Activated naive CD4-positive, alpha-beta T cell treated with anti-CD3 and anti-CD28 coated beads for 36 hours (primary cell): ENCODE results near the gene RALA. TPM values are rescaled to one million over a fixed set of nuclear protein-coding genes. Genes with fewer than 3 reads are reported as not detected.

ENCODE experiments used
- CTCF ChIA-PET: fragments of 350-600 bp; sonication (Branson Sonifier 250); formaldehyde crosslinking; loops from one replicate; lab custom pipeline; 2021; ENCODE audit warnings: antibody characterized with exemption; lab: Charles Lee
- DNase-seq: peaks from one replicate; pipeline ENCODE4 v3.0.0-alpha.2; 2020
- H3K27ac Mint-ChIP-seq: one replicate; pipeline ENCODE4 v1.8.0; 2021; ENCODE audit warnings: mild to moderate bottlenecking, mixed read lengths
- H3K27me3 Mint-ChIP-seq: one replicate; pipeline ENCODE4 v1.8.0; 2021; ENCODE audit warnings: low read depth, mixed read lengths
- H3K36me3 Mint-ChIP-seq: one replicate; pipeline ENCODE4 v1.8.0; 2021; ENCODE audit warnings: low read depth, mixed read lengths
- H3K4me1 Mint-ChIP-seq: one replicate; pipeline ENCODE4 v1.8.0; 2021; ENCODE audit warnings: low read depth, mixed read lengths
- H3K4me3 Mint-ChIP-seq: one replicate; pipeline ENCODE4 v1.8.0; 2021; ENCODE audit warnings: mild to moderate bottlenecking, moderate library complexity, mixed read lengths
- H3K9me3 Mint-ChIP-seq: one replicate; pipeline ENCODE4 v1.8.0; 2021; ENCODE audit warnings: mixed read lengths
- intact Hi-C: fragments of 100-400 bp; cut with micrococcal nuclease; formaldehyde crosslinking; loops from one replicate; pipeline ENCODE4 v1.15.1; 2023
- total RNA-seq, 2 experiments: library from RNA; stranded (reverse); gene quantifications; one replicate each; pipeline ENCODE4 v1.2.3, GENCODE V29; 2021

The RALA gene
- total RNA-seq, 2 experiments from 2014 or later = 30.3 to 35.6 TPM

- intact Hi-C loops = loop anchor here (10.0 kb wide), 1 partner anchor 1230 kb away; no protein-coding TSS in a partner anchor
- CTCF ChIA-PET = interaction anchor here (0.7 to 4.3 kb wide), 5 partner anchors 10 to 1182 kb away, joined by 3 to 29 read pairs (median 3); no protein-coding TSS in a partner anchor
- H3K4me1 Mint-ChIP-seq = peaks cover 26% of the 10 kb centered on the region
- H3K4me3 Mint-ChIP-seq = no peak overlapping the region
- H3K27me3 Mint-ChIP-seq = no peaks in the 10 kb centered on the region
- H3K36me3 Mint-ChIP-seq = no peaks in the 10 kb centered on the region
- H3K9me3 Mint-ChIP-seq = no peaks in the 10 kb centered on the region
- no peak overlapping the region for H3K27ac Mint-ChIP-seq
- no peak for DNase-seq
Observed at GRCh38 chr7:39594988-39595620, 28.3 kb upstream of the RALA start.

- Mint-ChIP-seq H3K4me1 (peaks cover 32% of the 10 kb centered on the region), H3K27me3 (no peaks in the 10 kb centered on the region), H3K36me3 (no peaks in the 10 kb centered on the region), H3K4me3 (no peak overlapping the region), H3K9me3 (no peaks in the 10 kb centered on the region), H3K27ac (no peak overlapping the region)
- intact Hi-C loops = no loop called here
- DNase-seq = no peak
- CTCF ChIA-PET = no interaction called here
Observed at GRCh38 chr7:39602351-39602750, 21.0 kb upstream of the RALA start.

DNA sequence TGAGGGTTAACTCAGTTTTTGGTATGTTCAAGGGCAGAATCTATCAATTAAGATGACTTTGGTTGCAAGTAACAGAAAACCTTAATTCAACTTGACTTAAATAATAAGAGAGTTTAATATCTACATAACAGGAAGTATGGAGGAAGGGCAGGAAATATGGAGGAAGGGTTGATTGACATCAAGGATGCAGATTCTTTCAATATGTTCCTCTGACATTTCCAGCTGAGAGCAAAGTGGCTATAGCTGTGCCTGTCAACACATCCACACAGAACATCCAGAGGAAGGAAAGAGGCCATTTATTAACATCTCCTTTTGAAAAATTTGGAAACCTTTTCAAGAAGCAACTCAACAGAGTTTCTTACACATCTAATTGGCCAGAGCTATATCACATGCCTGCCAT, 19.4 kb upstream of the RALA start:
- Mint-ChIP-seq H3K4me1 (peaks cover 42% of the 10 kb centered on the region), H3K9me3 (no peaks in the 10 kb centered on the region), H3K4me3 (no peak overlapping the region), H3K27me3 (no peaks in the 10 kb centered on the region), H3K27ac (no peak overlapping the region), H3K36me3 (no peaks in the 10 kb centered on the region)
- DNase-seq = no peak
- CTCF ChIA-PET = interaction anchor here (0.6 to 1.0 kb wide), 2 partner anchors 146 to 228 kb away, joined by 3 read pairs; no protein-coding TSS in a partner anchor
- intact Hi-C loops = no loop called here

GRCh38 chr7:39605087-39605486, 18.3 kb upstream of the RALA start:
- no peaks in the 10 kb centered on the region for H3K27me3 Mint-ChIP-seq
- DNase-seq = no peak
- no peak overlapping the region for H3K27ac Mint-ChIP-seq
- no peaks in the 10 kb centered on the region for H3K9me3 Mint-ChIP-seq
- intact Hi-C loops = no loop called here
- H3K4me1 Mint-ChIP-seq = peaks cover 51% of the 10 kb centered on the region
- CTCF ChIA-PET = interaction anchor here (1.3 to 1.9 kb wide), 2 partner anchors 9 to 25 kb away, joined by 5 to 6 read pairs; no protein-coding TSS in a partner anchor
- H3K36me3 Mint-ChIP-seq = no peaks in the 10 kb centered on the region
- H3K4me3 Mint-ChIP-seq = no peak overlapping the region

- H3K27ac Mint-ChIP-seq = no peak overlapping the region
- H3K36me3 Mint-ChIP-seq = no peaks in the 10 kb centered on the region
- peaks cover 3% of the 10 kb centered on the region for H3K27me3 Mint-ChIP-seq
- H3K4me3 Mint-ChIP-seq = no peak overlapping the region
- H3K4me1 Mint-ChIP-seq = peaks cover 55% of the 10 kb centered on the region
- intact Hi-C loops = no loop called here
- no peak for DNase-seq
- no peaks in the 10 kb centered on the region for H3K9me3 Mint-ChIP-seq
- CTCF ChIA-PET = interaction anchor here (1.3 kb wide), 1 partner anchor 26 kb away, joined by 6 read pairs; no protein-coding TSS in a partner anchor
Observed at GRCh38 chr7:39606352-39606751, 17.0 kb upstream of the RALA start.

GRCh38 chr7:39606941-39607340, 16.4 kb upstream of the RALA start:
- Mint-ChIP-seq H3K27ac (no peak overlapping the region), H3K4me1 (peaks cover 55% of the 10 kb centered on the region), H3K9me3 (no peaks in the 10 kb centered on the region), H3K36me3 (no peaks in the 10 kb centered on the region), H3K4me3 (no peak overlapping the region), H3K27me3 (peaks cover 3% of the 10 kb centered on the region)
- DNase-seq = no peak
- CTCF ChIA-PET = no interaction called here
- intact Hi-C loops = no loop called here

DNA sequence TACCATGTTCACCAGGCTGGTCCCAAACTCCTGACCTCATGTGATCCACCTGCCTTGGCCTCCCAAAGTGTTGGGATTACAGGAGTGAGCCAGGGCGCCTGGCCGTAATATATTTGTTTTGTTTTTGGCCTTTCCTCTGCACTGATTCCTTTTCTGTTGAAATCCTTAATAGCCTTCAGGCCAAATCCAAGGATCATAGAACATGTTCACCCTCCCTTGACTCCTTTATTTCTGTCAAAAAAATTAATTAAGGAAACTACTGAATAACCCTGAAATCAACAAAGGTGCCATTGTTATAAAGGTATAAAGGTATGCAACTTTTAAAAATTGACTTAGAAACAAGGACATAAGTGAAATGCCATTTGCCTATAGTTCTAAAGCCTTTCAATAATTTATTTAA, 15.5 kb upstream of the RALA start:
- H3K4me3 Mint-ChIP-seq = no peak overlapping the region
- peaks cover 55% of the 10 kb centered on the region for H3K4me1 Mint-ChIP-seq

DNA sequence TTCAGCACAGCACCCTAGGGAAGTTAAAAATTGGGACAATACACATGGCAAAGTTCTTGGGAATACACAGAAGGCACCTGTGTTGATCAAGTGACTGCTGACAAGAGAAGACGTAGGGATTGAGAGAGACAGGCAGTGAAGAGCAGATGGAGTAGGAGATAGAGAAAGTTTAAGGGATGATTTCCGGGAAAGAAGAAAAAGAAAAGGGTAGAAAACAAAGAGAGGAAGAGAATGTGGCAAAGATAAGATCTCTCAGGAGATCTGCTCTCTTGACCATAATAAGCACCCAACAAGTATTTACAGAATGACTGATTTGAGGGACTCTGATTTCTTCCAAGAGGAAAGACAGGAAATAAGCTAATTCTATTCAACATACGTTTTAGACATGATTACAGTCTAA, 15.1 kb upstream of the RALA start:
- CTCF ChIA-PET = interaction anchor here (0.8 to 1.9 kb wide), 3 partner anchors 15 to 28 kb away, joined by 3 to 12 read pairs (median 5); partner anchors contain the start of gene RALA
- H3K4me3 Mint-ChIP-seq = no peak overlapping the region
- no peaks in the 10 kb centered on the region for H3K36me3 Mint-ChIP-seq
- DNase-seq = no peak
- peaks cover 3% of the 10 kb centered on the region for H3K27me3 Mint-ChIP-seq
- H3K4me1 Mint-ChIP-seq = peaks cover 55% of the 10 kb centered on the region
- no peaks in the 10 kb centered on the region for H3K9me3 Mint-ChIP-seq
- no peak overlapping the region for H3K27ac Mint-ChIP-seq
- intact Hi-C loops = loop anchor here (1.0 kb wide), 1 partner anchor 125 kb away; no protein-coding TSS in a partner anchor

More for the DNA sequence above, 15.5 kb upstream of the RALA start:
- H3K9me3 Mint-ChIP-seq = no peaks in the 10 kb centered on the region
- H3K27ac Mint-ChIP-seq = no peak overlapping the region
- DNase-seq = no peak
- CTCF ChIA-PET = interaction anchor here (1.0 kb wide), 1 partner anchor 15 kb away, joined by 3 read pairs; no protein-coding TSS in a partner anchor
- peaks cover 3% of the 10 kb centered on the region for H3K27me3 Mint-ChIP-seq
- intact Hi-C loops = loop anchor here (1.0 kb wide), 1 partner anchor 125 kb away; no protein-coding TSS in a partner anchor
- no peaks in the 10 kb centered on the region for H3K36me3 Mint-ChIP-seq

DNA sequence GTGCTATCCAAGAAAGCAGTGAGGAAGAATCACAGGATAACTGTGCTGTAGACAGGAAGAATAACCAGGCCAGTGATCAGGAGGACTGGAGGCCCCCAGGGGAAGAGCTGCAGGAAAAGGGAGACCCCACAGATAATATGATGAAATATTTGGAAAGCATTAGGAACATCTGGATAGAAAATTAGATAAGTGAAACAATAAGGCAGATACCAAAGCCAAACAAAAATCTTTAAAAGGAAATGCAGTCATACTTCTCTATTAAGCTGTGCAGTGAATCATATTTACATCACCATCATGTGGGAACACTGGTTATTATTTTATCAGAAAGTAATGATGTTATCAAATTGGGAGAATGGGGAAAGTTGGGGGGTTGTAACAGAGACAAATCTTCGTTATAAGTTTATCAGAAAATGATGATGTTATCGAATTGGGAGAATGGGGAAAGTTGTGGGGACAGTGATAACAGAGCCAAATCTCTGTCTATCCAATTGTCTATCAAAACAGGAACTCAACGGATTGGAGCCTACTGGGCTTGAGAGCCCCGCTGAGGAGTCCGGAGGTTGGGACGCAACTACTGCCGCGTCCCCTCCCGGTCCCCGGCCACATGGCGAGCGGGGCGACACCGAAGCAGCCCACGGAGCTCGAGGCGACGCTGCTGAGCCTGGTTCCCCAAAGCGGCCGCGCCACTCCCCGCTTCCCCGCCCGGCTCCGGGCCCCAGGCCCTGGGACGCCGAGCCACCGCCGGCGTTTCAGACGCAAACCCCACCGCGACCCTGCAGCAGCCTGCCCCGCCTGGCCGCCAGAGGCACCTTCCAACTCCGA, 14.0 kb upstream of the RALA start:
- no peaks in the 10 kb centered on the region for H3K9me3 Mint-ChIP-seq
- peak overlapping the region; percentile 55 for H3K4me3 Mint-ChIP-seq
- DNase-seq = peak; percentile 20
- H3K36me3 Mint-ChIP-seq = no peaks in the 10 kb centered on the region
- CTCF ChIA-PET = interaction anchor here (0.6 to 1.9 kb wide), 6 partner anchors 13 to 49 kb away, joined by 3 to 12 read pairs (median 4); partner anchors contain the start of gene RALA
- H3K27ac Mint-ChIP-seq = peak overlapping the region; percentile 39
- intact Hi-C loops = loop anchor here (1.0 kb wide), 2 partner anchors 14 to 17 kb away; partner anchors contain the start of gene RALA
- H3K4me1 Mint-ChIP-seq = peaks cover 48% of the 10 kb centered on the region
- peaks cover 3% of the 10 kb centered on the region for H3K27me3 Mint-ChIP-seq

DNA sequence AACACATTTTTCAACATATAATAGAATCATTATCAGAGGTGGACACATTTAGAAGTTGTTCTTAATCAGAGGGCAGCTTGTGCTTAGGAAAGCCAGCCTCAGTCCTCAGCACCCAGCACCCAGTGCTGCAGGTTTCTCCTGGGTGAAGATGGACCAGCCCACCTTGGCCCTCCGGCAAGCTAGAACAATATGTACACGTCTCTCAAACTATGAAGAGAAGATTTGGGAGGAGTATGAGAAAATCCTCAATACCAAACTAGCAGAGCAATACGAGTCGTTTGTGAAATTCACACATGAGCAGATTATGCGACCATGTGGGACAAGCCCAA, 13.5 kb upstream of the RALA start:
- DNase-seq = no peak
- Mint-ChIP-seq H3K4me1 (peaks cover 45% of the 10 kb centered on the region), H3K9me3 (no peaks in the 10 kb centered on the region), H3K36me3 (no peaks in the 10 kb centered on the region), H3K27me3 (peaks cover 3% of the 10 kb centered on the region), H3K4me3 (peak overlapping the region; percentile 36), H3K27ac (no peak overlapping the region)
- CTCF ChIA-PET = interaction anchor here (0.8 to 1.9 kb wide), 4 partner anchors 16 to 29 kb away, joined by 3 to 12 read pairs (median 4); no protein-coding TSS in a partner anchor
- intact Hi-C loops = loop anchor here (1.0 kb wide), 2 partner anchors 13 to 18 kb away; partner anchors contain the start of gene RALA

GRCh38 chr7:39613577-39613976, 9.8 kb upstream of the RALA start:
- CTCF ChIA-PET = interaction anchor here (1.0 kb wide), 1 partner anchor 32 kb away, joined by 3 read pairs; no protein-coding TSS in a partner anchor
- Mint-ChIP-seq H3K27me3 (peaks cover 3% of the 10 kb centered on the region), H3K4me3 (no peak overlapping the region), H3K36me3 (no peaks in the 10 kb centered on the region), H3K9me3 (no peaks in the 10 kb centered on the region), H3K27ac (no peak overlapping the region), H3K4me1 (peaks cover 16% of the 10 kb centered on the region)
- intact Hi-C loops = no loop called here
- no peak for DNase-seq

DNA sequence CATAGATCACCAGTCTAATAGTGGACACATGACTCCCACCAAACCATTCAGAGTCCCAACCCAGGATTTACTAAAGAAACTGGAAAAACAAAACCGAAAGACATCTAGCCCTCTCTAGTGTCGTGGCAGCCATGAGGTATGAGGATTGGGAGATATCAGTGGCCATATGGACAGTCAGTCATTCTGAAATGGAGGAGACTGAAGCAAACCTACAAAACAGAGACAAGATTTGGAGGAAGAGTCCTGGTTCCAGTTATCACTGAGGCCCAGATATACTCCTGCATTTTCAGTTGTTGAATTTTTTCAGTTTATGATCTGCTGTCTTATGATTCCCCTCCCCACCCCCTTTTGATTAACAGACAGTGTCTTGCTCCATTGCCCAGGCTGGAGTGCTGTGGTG, 9.1 kb upstream of the RALA start:
- DNase-seq = no peak
- Mint-ChIP-seq H3K27ac (no peak overlapping the region), H3K36me3 (no peaks in the 10 kb centered on the region), H3K4me3 (no peak overlapping the region), H3K27me3 (peaks cover 3% of the 10 kb centered on the region), H3K4me1 (peaks cover 10% of the 10 kb centered on the region), H3K9me3 (no peaks in the 10 kb centered on the region)
- intact Hi-C loops = no loop called here
- CTCF ChIA-PET = interaction anchor here (1.0 kb wide), 1 partner anchor 111 kb away, joined by 3 read pairs; no protein-coding TSS in a partner anchor
